Measurements from ENCODE around the gene EEF1A1. TPM values are rescaled to one million over a fixed set of nuclear protein-coding genes. Genes with fewer than 3 reads are reported as not detected.

Gene EEF1A1
- total RNA-seq, 2 donors from 2014 or later, result 5,082 to 6,539 TPM

GRCh38 chr6:73491377-73491776 lies 29.5 kb downstream of the EEF1A1 start:
- DNase-seq (ENCODE audit: low spot score) (no peak), ATAC-seq (ENCODE audit: insufficient number of reproducible peaks, low FRiP score, low read depth) (no peak)
- Histone ChIP-seq H3K4me1 (ENCODE audit: control insufficient read depth in 1 of 2, low read depth in 2 of 2) (no peaks in the 10 kb centered on the region), H3K36me3 (peaks cover 39% of the 10 kb centered on the region), H3K4me3 (no peak overlapping the region), H3K27ac (no peak overlapping the region), H3K9me3 (no peaks in the 10 kb centered on the region), H3K27me3 (replicated peaks; ENCODE audit: insufficient read depth) (no peaks in the 10 kb centered on the region)
- TF ChIP-seq CTCF (IDR thresholded peaks at IDR 0.05), result no peak

GRCh38 chr6:73487473-73487872 lies 33.4 kb downstream of the EEF1A1 start:
- ATAC-seq (ENCODE audit: insufficient number of reproducible peaks, low FRiP score, low read depth), result no peak
- peaks cover 50% of the 10 kb centered on the region for H3K36me3 ChIP-seq
- DNase-seq (ENCODE audit: low spot score), result no peak

GRCh38 chr6:73484438-73484837 lies 36.4 kb downstream of the EEF1A1 start:
- no peaks in the 10 kb centered on the region for H3K27me3 ChIP-seq (replicated peaks; ENCODE audit: insufficient read depth)
- no peak overlapping the region for H3K4me3 ChIP-seq
- ATAC-seq (ENCODE audit: insufficient number of reproducible peaks, low FRiP score, low read depth) (no peak), DNase-seq (ENCODE audit: low spot score) (no peak)
- TF ChIP-seq CTCF (IDR thresholded peaks at IDR 0.05), result no peak
- no peaks in the 10 kb centered on the region for H3K4me1 ChIP-seq (ENCODE audit: control insufficient read depth in 1 of 2, low read depth in 2 of 2)
- peaks cover 60% of the 10 kb centered on the region for H3K36me3 ChIP-seq
- no peaks in the 10 kb centered on the region for H3K9me3 ChIP-seq
- H3K27ac ChIP-seq, result no peak overlapping the region

More at GRCh38 chr6:73487473-73487872, 33.4 kb downstream of the EEF1A1 start:
- no peaks in the 10 kb centered on the region for H3K27me3 ChIP-seq (replicated peaks; ENCODE audit: insufficient read depth)
- no peaks in the 10 kb centered on the region for H3K4me1 ChIP-seq (ENCODE audit: control insufficient read depth in 1 of 2, low read depth in 2 of 2)
- TF ChIP-seq CTCF (IDR thresholded peaks at IDR 0.05), result no peak
- no peaks in the 10 kb centered on the region for H3K9me3 ChIP-seq
- H3K27ac ChIP-seq, result no peak overlapping the region
- H3K4me3 ChIP-seq, result no peak overlapping the region

- Histone ChIP-seq H3K27ac (no peak overlapping the region), H3K9me3 (no peaks in the 10 kb centered on the region), H3K4me3 (no peak overlapping the region), H3K36me3 (peaks cover 51% of the 10 kb centered on the region), H3K4me1 (ENCODE audit: control insufficient read depth in 1 of 2, low read depth in 2 of 2) (no peaks in the 10 kb centered on the region), H3K27me3 (replicated peaks; ENCODE audit: insufficient read depth) (no peaks in the 10 kb centered on the region)
- ATAC-seq (ENCODE audit: insufficient number of reproducible peaks, low FRiP score, low read depth) (no peak), DNase-seq (ENCODE audit: low spot score) (no peak)
- TF ChIP-seq CTCF (IDR thresholded peaks at IDR 0.05), result no peak
These were observed 38.9 kb downstream of the EEF1A1 start for GRCh38 chr6:73481969-73482368.

GRCh38 chr6:73477407-73477806 lies 43.4 kb downstream of the EEF1A1 start:
- no peak for TF ChIP-seq CTCF (IDR thresholded peaks at IDR 0.05)
- Histone ChIP-seq H3K4me1 (ENCODE audit: control insufficient read depth in 1 of 2, low read depth in 2 of 2) (no peaks in the 10 kb centered on the region), H3K27ac (no peak overlapping the region), H3K4me3 (no peak overlapping the region), H3K27me3 (replicated peaks; ENCODE audit: insufficient read depth) (no peaks in the 10 kb centered on the region), H3K36me3 (peaks cover 53% of the 10 kb centered on the region), H3K9me3 (no peaks in the 10 kb centered on the region)
- ATAC-seq (ENCODE audit: insufficient number of reproducible peaks, low FRiP score, low read depth) (no peak), DNase-seq (ENCODE audit: low spot score) (no peak)
